ENCODE measurements around the gene CDC34. TPM values are rescaled to one million over a fixed set of nuclear protein-coding genes. Genes with fewer than 3 reads are reported as not detected.

CDC34 gene
- total RNA-seq, 1 experiment from 2014 or later = 113 TPM

DNA sequence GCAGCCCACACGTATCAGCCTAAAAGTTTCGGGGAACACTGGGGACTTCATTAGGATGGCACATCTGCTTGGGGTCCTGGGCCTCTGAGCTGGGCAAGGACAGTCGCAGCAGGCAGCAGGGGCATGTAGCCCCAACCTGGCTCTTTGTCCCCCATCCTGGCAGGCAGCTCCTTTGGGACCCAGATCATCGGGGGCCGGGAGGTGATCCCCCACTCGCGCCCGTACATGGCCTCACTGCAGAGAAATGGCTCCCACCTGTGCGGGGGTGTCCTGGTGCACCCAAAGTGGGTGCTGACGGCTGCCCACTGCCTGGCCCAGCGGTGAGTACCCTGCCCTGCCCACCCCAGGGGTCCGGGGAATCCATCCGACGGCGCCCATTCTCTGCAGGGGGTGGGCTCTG, 15.6 kb downstream of the CDC34 start:
- no TSS peak for BruUV-seq (replicated peaks)
- intact Hi-C loops (cut with micrococcal nuclease; ENCODE audit: unreplicated experiment) = no loop called here
- POLR2A ChIA-PET (ENCODE audit: low non-redundant PET) = no interaction called here
- Histone ChIP-seq H3K9me3 (ENCODE audit: low read depth, low read length, poor library complexity, severe bottlenecking) (no peaks in the 10 kb centered on the region), H3K4me3 (ENCODE audit: low read depth, low read length, poor library complexity, severe bottlenecking) (no peak overlapping the region), H3K36me3 (ENCODE audit: insufficient read depth, low read length, poor library complexity, severe bottlenecking) (peaks cover 9% of the 10 kb centered on the region), H3K4me1 (ENCODE audit: insufficient read depth, low read length, poor library complexity, severe bottlenecking) (no peaks in the 10 kb centered on the region), H3K27me3 (replicated peaks; ENCODE audit: insufficient read depth, low read depth, low read length, poor library complexity) (no peaks in the 10 kb centered on the region), H3K27ac (ENCODE audit: low read depth, low read length, poor library complexity, severe bottlenecking) (no peak overlapping the region)
- CTCF ChIA-PET = no interaction called here
- no peak for DNase-seq (ENCODE audit: low spot score)
- no peak for TF ChIP-seq EZH2 (IDR thresholded peaks at IDR 0.05; ENCODE audit: borderline replicate concordance, low read depth, low read length, poor library complexity, severe bottlenecking)
- TF ChIP-seq, protein P1, sequence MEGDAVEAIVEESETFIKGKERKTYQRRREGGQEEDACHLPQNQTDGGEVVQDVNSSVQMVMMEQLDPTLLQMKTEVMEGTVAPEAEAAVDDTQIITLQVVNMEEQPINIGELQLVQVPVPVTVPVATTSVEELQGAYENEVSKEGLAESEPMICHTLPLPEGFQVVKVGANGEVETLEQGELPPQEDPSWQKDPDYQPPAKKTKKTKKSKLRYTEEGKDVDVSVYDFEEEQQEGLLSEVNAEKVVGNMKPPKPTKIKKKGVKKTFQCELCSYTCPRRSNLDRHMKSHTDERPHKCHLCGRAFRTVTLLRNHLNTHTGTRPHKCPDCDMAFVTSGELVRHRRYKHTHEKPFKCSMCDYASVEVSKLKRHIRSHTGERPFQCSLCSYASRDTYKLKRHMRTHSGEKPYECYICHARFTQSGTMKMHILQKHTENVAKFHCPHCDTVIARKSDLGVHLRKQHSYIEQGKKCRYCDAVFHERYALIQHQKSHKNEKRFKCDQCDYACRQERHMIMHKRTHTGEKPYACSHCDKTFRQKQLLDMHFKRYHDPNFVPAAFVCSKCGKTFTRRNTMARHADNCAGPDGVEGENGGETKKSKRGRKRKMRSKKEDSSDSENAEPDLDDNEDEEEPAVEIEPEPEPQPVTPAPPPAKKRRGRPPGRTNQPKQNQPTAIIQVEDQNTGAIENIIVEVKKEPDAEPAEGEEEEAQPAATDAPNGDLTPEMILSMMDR (conservative IDR thresholded peaks at IDR 0.05; ENCODE audit: low read depth, low read length) = no peak

DNA sequence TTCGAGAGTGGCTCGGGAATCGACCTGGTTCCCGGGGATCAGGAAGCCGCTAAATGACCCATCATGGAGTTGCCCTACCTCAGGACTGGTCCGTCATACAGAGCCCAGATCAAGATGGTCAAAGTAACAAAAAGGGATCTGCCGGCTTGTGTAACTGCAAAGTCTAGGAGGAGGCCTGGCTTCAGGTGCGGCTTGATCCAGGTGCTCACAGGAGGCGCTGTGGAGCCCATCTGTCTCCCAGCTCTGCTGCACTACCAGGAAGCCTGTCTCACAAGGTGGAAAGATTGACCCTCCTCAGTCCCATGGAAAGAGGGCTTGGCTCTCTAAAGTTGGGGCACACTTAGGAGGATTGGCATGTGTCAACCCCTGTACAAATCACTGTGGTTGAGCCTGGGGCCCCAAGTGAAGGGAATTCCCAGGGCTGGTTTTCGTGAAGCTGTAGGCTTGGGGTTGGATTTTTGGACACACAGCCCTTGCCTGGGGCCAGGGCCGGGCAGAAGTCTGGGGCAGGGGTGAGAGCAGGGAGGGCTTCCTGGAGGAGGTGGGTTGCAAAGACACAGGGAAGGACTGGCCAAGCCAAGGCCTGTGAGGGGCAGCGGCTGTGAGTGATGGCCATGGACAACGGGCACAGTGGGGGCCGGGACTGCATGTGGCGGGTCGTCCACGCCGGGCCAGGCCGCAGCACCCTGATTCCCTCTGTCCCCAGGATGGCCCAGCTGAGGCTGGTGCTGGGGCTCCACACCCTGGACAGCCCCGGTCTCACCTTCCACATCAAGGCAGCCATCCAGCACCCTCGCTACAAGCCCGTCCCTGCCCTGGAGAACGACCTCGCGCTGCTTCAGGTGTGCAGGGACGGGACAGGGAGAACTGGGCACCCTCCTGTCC, 16.5 kb downstream of the CDC34 start:
- BruUV-seq (replicated peaks) = no TSS peak
- CTCF ChIA-PET = no interaction called here
- DNase-seq (ENCODE audit: low spot score) = no peak
- TF ChIP-seq, protein P1 (conservative IDR thresholded peaks at IDR 0.05; ENCODE audit: low read depth, low read length) = no peak
- no peak for TF ChIP-seq EZH2 (IDR thresholded peaks at IDR 0.05; ENCODE audit: borderline replicate concordance, low read depth, low read length, poor library complexity, severe bottlenecking)
- H3K36me3 ChIP-seq (ENCODE audit: insufficient read depth, low read length, poor library complexity, severe bottlenecking) = peaks cover 3% of the 10 kb centered on the region
- POLR2A ChIA-PET (ENCODE audit: low non-redundant PET) = no interaction called here
- no peak overlapping the region for H3K4me3 ChIP-seq (ENCODE audit: low read depth, low read length, poor library complexity, severe bottlenecking)
- H3K4me1 ChIP-seq (ENCODE audit: insufficient read depth, low read length, poor library complexity, severe bottlenecking) = no peaks in the 10 kb centered on the region
- H3K9me3 ChIP-seq (ENCODE audit: low read depth, low read length, poor library complexity, severe bottlenecking) = no peaks in the 10 kb centered on the region
- H3K27me3 ChIP-seq (replicated peaks; ENCODE audit: insufficient read depth, low read depth, low read length, poor library complexity) = no peaks in the 10 kb centered on the region
- intact Hi-C loops (cut with micrococcal nuclease; ENCODE audit: unreplicated experiment) = no loop called here
- no peak overlapping the region for H3K27ac ChIP-seq (ENCODE audit: low read depth, low read length, poor library complexity, severe bottlenecking)

DNA sequence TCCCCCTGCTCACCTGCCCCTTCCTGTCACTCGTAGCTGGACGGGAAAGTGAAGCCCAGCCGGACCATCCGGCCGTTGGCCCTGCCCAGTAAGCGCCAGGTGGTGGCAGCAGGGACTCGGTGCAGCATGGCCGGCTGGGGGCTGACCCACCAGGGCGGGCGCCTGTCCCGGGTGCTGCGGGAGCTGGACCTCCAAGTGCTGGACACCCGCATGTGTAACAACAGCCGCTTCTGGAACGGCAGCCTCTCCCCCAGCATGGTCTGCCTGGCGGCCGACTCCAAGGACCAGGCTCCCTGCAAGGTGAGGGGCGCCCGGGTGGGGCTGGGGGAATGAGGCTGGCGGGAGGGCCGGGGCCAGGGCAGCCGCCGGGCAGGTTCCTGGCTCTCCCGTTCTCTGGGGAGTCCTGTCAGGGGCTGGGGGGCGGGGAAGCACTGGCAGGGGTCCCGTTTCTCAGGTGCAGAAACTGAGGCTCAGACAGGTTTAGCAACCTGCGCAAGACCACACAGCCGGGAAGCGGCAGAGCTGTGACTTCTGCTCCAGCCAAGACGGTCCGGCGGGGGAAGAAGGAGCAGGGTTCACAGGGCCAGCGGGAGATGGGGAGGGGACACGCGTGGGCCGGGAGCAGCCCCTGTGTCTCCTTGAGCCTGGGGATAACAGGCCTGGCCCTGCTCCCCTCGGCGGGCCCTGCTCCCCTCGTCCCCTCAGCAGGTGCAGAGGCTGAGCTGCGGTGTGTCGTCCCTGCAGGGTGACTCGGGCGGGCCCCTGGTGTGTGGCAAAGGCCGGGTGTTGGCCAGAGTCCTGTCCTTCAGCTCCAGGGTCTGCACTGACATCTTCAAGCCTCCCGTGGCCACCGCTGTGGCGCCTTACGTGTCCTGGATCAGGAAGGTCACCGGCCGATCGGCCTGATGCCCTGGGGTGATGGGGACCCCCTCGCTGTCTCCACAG, 17.6 kb downstream of the CDC34 start:
- Histone ChIP-seq H3K27ac (ENCODE audit: low read depth, low read length, poor library complexity, severe bottlenecking) (no peak overlapping the region), H3K4me1 (ENCODE audit: insufficient read depth, low read length, poor library complexity, severe bottlenecking) (no peaks in the 10 kb centered on the region), H3K36me3 (ENCODE audit: insufficient read depth, low read length, poor library complexity, severe bottlenecking) (no peaks in the 10 kb centered on the region), H3K9me3 (ENCODE audit: low read depth, low read length, poor library complexity, severe bottlenecking) (no peaks in the 10 kb centered on the region), H3K4me3 (ENCODE audit: low read depth, low read length, poor library complexity, severe bottlenecking) (no peak overlapping the region), H3K27me3 (replicated peaks; ENCODE audit: insufficient read depth, low read depth, low read length, poor library complexity) (no peaks in the 10 kb centered on the region)
- TF ChIP-seq EZH2 (IDR thresholded peaks at IDR 0.05; ENCODE audit: borderline replicate concordance, low read depth, low read length, poor library complexity, severe bottlenecking) = no peak
- TF ChIP-seq, protein P1 (conservative IDR thresholded peaks at IDR 0.05; ENCODE audit: low read depth, low read length) = no peak
- intact Hi-C loops (cut with micrococcal nuclease; ENCODE audit: unreplicated experiment) = no loop called here
- DNase-seq (ENCODE audit: low spot score) = no peak
- POLR2A ChIA-PET (ENCODE audit: low non-redundant PET) = no interaction called here
- BruUV-seq (replicated peaks) = no TSS peak
- CTCF ChIA-PET = no interaction called here

Measured in A673 (cell line).